Colonic mucosa (tissue), 4 donors: ENCODE data around the gene ERCC3. TPM values are rescaled to one million over a fixed set of nuclear protein-coding genes. Genes with fewer than 3 reads are reported as not detected.

Source experiments
- DNase-seq: peaks from one replicate; pipeline ENCODE4 v3.0.0-alpha.2; 2020
- H3K27ac ChIP-seq: fragments of 200-600 bp; one replicate; pipeline ENCODE4 v1.8.0; 2021
- H3K27me3 ChIP-seq: fragments of 200-600 bp; one replicate; pipeline ENCODE4 v1.8.0; 2021
- H3K36me3 ChIP-seq: fragments of 200-600 bp; one replicate; pipeline ENCODE4 v1.8.0; 2021
- H3K4me1 ChIP-seq: fragments of 200-600 bp; one replicate; pipeline ENCODE4 v1.8.0; 2021; ENCODE audit warnings: mild to moderate bottlenecking
- H3K4me3 ChIP-seq: fragments of 200-600 bp; one replicate; pipeline ENCODE4 v1.8.0; 2021
- H3K9ac ChIP-seq, 2 donors: one replicate each; pipeline ENCODE4 v1.7.0; 2013; ENCODE audit warnings: control low read depth in 2 of 2, low read depth in 2 of 2, low read length in 2 of 2
- H3K9me3 ChIP-seq: fragments of 200-600 bp; one replicate; pipeline ENCODE4 v1.8.0; 2021
- intact Hi-C: fragments of 100-400 bp; cut with DNase I; formaldehyde crosslinking; loops from one replicate; pipeline ENCODE4 v1.14.1; 2022
- total RNA-seq, 2 donors: library from RNA; stranded (reverse); fragmentation: NEBNext Ultra II Directional in 1 of 2; extraction: Animal tissue kit (Norgen Biotek cat#: 25700) in 1 of 2; gene quantifications; one replicate each; pipeline ENCODE4 v1.2.1, GENCODE V29; 2021
- TF ChIP-seq, protein P1 (sequence below): fragments of 200-600 bp; IDR thresholded peaks from one replicate; pipeline ENCODE4 v1.8.0; 2022; ENCODE audit warnings: antibody characterized with exemption, mild to moderate bottlenecking
- donor health status: healthy.
- donor health status: DM: no; HTN: no; CAD: no.
- donor health status: DM: no; HTN: no; CAD: no.

ERCC3 gene
- total RNA-seq: 10 to 100 TPM; 27.8 to 32.5 TPM

DNA sequence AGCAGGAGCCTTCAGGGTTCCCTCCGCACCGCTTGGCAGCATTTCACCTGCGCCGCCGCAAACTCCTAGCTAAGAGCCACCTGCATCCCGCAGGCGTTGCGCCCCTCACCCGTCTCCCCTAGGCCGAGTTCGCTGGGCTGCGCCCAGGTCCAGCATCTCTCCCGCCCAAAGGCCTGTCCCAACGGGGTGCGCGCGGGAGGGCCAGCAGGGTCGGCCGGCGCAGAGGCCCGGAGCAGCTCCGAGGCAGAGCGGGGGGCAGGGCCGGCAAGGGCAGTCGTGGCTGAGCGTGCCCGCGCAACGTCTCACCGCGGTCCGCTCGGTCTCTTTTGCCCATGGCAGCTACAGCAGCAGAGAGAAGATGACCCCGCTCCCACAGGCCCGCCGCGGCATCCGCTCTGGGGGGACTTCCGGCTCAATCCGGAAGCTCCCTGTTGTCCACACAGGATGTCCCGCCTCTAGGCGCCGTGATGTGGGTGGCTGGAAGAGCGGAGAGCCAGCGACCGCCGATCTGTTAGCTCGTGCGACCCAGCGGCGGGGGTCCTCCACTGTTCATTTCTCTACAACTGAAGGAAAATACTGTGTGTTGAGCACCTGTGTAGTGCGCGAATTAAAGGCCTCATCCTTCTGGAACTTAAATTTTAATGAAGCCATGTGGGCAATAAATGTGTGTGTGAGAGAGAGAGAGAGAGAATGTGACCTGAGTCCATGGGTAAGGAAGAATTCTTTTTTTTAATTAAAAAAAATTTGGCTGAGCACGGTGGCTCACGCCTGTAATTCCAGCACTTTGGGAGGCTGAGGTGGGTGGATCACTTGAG, at the start of gene ERCC3:
Gene ERCC3 (minus strand): TSS at position 397 of the 815 bp plus-strand sequence. CDS start 63 bp downstream, at position 334.
- peak within 1 kb of the TSS; percentile 84 to 91 for H3K9ac ChIP-seq
- peaks cover 12% of the 10 kb centered on the region for H3K36me3 ChIP-seq
- no peaks in the 10 kb centered on the region for H3K27me3 ChIP-seq
- H3K4me3 ChIP-seq: peak within 1 kb of the TSS; percentile 97
- H3K4me1 ChIP-seq: peaks cover 7% of the 10 kb centered on the region
- H3K27ac ChIP-seq: peak within 1 kb of the TSS; percentile 35
- DNase-seq: peak; percentile 87
- intact Hi-C loops: loop anchor here (5.0 kb wide), 2 partner anchors 97 to 227 kb away; no protein-coding TSS in a partner anchor
- no peaks in the 10 kb centered on the region for H3K9me3 ChIP-seq
- TF ChIP-seq, protein P1, sequence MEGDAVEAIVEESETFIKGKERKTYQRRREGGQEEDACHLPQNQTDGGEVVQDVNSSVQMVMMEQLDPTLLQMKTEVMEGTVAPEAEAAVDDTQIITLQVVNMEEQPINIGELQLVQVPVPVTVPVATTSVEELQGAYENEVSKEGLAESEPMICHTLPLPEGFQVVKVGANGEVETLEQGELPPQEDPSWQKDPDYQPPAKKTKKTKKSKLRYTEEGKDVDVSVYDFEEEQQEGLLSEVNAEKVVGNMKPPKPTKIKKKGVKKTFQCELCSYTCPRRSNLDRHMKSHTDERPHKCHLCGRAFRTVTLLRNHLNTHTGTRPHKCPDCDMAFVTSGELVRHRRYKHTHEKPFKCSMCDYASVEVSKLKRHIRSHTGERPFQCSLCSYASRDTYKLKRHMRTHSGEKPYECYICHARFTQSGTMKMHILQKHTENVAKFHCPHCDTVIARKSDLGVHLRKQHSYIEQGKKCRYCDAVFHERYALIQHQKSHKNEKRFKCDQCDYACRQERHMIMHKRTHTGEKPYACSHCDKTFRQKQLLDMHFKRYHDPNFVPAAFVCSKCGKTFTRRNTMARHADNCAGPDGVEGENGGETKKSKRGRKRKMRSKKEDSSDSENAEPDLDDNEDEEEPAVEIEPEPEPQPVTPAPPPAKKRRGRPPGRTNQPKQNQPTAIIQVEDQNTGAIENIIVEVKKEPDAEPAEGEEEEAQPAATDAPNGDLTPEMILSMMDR: no peak

DNA sequence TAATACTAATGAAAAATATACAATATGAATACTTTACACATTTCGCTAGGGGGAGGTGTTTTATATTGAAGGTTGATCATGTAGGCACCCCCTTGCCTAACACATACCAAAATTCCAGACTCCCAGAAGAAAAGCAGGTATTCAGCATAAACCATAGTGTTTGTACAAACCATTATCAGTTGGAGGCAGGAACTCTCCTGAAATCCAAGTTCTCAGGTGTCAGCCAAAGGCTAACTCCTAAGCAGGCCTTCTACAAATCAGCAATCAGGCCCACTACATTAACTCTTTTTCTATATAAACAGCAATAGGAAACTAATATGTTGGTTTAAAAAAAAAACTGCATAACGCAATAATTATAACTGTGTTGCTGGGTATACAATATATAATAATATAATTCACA, 49.3 kb upstream of the ERCC3 start:
- Histone ChIP-seq H3K36me3 (no peaks in the 10 kb centered on the region), H3K9ac (no peak overlapping the region), H3K9me3 (no peaks in the 10 kb centered on the region), H3K4me1 (no peaks in the 10 kb centered on the region), H3K4me3 (no peak overlapping the region), H3K27me3 (no peaks in the 10 kb centered on the region), H3K27ac (no peak overlapping the region)
- TF ChIP-seq, protein P1: no peak
- no peak for DNase-seq
- intact Hi-C loops: no loop called here

- Histone ChIP-seq H3K4me3 (no peak overlapping the region), H3K9me3 (no peaks in the 10 kb centered on the region), H3K36me3 (no peaks in the 10 kb centered on the region), H3K9ac (no peak overlapping the region), H3K27ac (no peak overlapping the region), H3K27me3 (no peaks in the 10 kb centered on the region), H3K4me1 (no peaks in the 10 kb centered on the region)
- intact Hi-C loops: no loop called here
- no peak for DNase-seq
- TF ChIP-seq, protein P1: no peak
Measured at GRCh38 chr2:127342101-127342500, 48.2 kb upstream of the ERCC3 start.

DNA sequence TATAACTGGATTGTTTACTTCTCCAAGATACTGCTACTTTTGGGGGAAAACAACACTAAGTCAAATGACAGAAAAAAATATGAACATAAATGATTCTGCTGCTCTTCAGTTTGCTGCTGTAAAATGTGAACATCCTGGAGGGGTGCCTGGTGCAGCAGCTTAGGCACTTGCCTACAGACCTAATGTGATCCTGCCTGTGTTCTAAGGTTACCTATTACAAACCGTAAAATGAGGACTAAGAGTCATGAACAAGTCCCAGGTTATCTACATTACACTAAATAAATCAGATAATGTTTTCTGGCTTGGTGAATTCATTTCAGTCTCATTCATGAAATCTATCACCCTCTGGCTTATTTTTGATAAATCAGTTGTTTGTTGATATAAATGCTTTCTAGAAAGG, 38.4 kb upstream of the ERCC3 start:
- intact Hi-C loops: no loop called here
- TF ChIP-seq, protein P1: no peak
- Histone ChIP-seq H3K27me3 (no peaks in the 10 kb centered on the region), H3K27ac (no peak overlapping the region), H3K9me3 (no peaks in the 10 kb centered on the region), H3K4me1 (no peaks in the 10 kb centered on the region), H3K36me3 (no peaks in the 10 kb centered on the region), H3K4me3 (no peak overlapping the region), H3K9ac (no peak overlapping the region)
- DNase-seq: no peak

DNA sequence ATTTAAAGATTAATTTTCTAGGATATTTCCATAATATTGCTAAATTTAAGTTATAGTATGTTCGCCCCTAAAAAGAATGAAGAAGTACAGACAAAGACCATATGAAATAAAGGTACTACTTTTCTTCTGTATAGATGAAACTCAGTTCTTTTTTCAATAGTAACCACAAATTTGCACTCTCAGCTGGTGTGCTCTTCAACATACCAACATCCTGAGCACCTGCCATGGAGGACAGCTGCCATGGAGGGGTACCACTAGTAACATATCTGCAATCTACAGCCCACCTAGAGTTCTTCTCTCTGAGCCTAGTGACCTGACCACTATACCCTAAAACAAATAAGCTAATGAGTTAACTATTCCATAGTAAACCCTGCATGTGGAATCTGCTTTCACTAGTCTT, 36.8 kb upstream of the ERCC3 start:
- Histone ChIP-seq H3K9ac (no peak overlapping the region), H3K9me3 (no peaks in the 10 kb centered on the region), H3K4me1 (no peaks in the 10 kb centered on the region), H3K36me3 (peaks cover 3% of the 10 kb centered on the region), H3K27me3 (no peaks in the 10 kb centered on the region), H3K4me3 (no peak overlapping the region), H3K27ac (no peak overlapping the region)
- intact Hi-C loops: no loop called here
- no peak for DNase-seq
- TF ChIP-seq, protein P1: no peak
